ENCODE measurements around the gene PLAGL2. TPM values are rescaled to one million over a fixed set of nuclear protein-coding genes. Genes with fewer than 3 reads are reported as not detected.
A peak's percentile ranks its signal among the peaks of the same experiment; 100 is the strongest.

PLAGL2 gene
- total RNA-seq, 1 experiment from 2014 or later, result 44.4 TPM

DNA sequence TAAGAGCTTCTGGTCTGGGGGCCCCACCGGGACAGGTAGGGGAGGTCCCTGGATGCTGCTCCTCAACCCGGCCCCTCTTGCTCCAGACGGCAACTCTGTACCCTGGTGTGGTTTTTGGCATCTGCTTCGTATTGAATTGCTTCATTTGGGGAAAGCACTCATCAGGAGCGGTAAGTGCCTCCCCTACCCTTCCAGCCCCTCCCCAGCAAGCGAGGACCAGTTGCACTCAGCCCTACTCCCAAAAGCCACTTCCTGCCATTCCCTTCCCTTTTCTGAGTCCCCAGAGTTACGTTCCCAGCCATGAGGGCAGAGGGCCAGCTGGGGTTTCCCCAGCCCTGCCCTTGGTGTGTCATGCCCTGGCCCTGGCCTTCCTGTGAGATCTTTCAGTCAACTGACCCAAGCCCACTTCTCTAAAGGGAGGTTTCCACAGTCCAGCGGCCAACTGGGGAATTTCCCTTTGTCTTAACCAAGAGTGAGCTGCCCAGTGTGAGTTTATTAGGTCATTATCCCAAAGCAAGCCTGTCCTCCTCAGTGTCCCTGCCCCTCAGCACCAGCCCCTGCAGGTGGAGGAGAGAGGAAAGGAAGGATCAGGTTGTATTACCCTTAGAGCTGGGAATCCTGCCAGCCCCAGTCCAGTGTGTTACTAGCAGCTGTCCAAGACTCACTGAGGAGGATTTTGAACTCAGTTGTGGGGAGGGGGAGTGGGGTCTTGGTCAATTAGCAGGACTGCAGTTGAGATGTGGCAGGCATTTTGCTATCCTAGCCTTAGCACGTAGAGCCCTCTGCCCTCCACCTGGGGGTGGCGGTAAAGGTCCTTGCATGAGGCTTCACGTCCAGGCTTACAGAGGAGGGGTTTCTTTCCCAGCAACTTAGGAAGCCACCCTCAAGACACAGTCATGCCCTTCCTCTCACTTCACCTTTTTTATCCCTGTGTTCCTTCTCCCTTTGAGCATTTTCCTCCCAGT is 52.2 kb downstream of the PLAGL2 start:
- Histone ChIP-seq H2BK20ac (ENCODE audit: low read depth, low read length, poor library complexity, severe bottlenecking) (no peak overlapping the region), H2BK120ac (ENCODE audit: low read depth, low read length, poor library complexity, severe bottlenecking) (no peak overlapping the region)
- TF ChIP-seq, protein P1, sequence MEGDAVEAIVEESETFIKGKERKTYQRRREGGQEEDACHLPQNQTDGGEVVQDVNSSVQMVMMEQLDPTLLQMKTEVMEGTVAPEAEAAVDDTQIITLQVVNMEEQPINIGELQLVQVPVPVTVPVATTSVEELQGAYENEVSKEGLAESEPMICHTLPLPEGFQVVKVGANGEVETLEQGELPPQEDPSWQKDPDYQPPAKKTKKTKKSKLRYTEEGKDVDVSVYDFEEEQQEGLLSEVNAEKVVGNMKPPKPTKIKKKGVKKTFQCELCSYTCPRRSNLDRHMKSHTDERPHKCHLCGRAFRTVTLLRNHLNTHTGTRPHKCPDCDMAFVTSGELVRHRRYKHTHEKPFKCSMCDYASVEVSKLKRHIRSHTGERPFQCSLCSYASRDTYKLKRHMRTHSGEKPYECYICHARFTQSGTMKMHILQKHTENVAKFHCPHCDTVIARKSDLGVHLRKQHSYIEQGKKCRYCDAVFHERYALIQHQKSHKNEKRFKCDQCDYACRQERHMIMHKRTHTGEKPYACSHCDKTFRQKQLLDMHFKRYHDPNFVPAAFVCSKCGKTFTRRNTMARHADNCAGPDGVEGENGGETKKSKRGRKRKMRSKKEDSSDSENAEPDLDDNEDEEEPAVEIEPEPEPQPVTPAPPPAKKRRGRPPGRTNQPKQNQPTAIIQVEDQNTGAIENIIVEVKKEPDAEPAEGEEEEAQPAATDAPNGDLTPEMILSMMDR (conservative IDR thresholded peaks at IDR 0.05), result peak; percentile 79

More for the DNA sequence above, 52.2 kb downstream of the PLAGL2 start:
- Histone ChIP-seq H3K27me3 (ENCODE audit: insufficient read depth, low read length) (no peaks in the 10 kb centered on the region), H3K4me1 (ENCODE audit: insufficient read depth, low read length) (no peaks in the 10 kb centered on the region), H3K9ac (ENCODE audit: extremely low read depth, insufficient read length, low read length) (no peak overlapping the region), H3K79me1 (ENCODE audit: insufficient read depth, low read depth, low read length, poor library complexity, severe bottlenecking) (no peaks in the 10 kb centered on the region), H3T11ph (ENCODE audit: low read length) (no peak overlapping the region), H3K27ac (ENCODE audit: insufficient read length, low read depth, low read length) (no peak overlapping the region), H3K4ac (ENCODE audit: low read depth, low read length) (no peak overlapping the region), H4K91ac (ENCODE audit: insufficient read length, low read depth, low read length) (no peak overlapping the region), H2BK5ac (ENCODE audit: insufficient read length, low read length) (no peak overlapping the region), H3K56ac (ENCODE audit: insufficient read length, low read depth, low read length) (no peak overlapping the region), H4K20me1 (ENCODE audit: control insufficient read depth, insufficient read depth, insufficient read length) (no peaks in the 10 kb centered on the region), H2BK12ac (ENCODE audit: insufficient read length, low read depth, low read length) (no peak overlapping the region), H2BK15ac (ENCODE audit: low read depth, low read length) (no peak overlapping the region), H4K8ac (replicated peaks; ENCODE audit: insufficient read length, low read depth, low read length) (no peak overlapping the region), H3K18ac (ENCODE audit: insufficient read length, low read depth, low read length) (no peak overlapping the region), H3K14ac (ENCODE audit: insufficient read depth, low read length) (no peak overlapping the region), H3K9me3 (ENCODE audit: control insufficient read depth, low read depth, low read length) (no peaks in the 10 kb centered on the region), H3K4me2 (ENCODE audit: insufficient read depth, insufficient read length, low read length) (no peak overlapping the region), H2AFZ (ENCODE audit: low read length) (no peak overlapping the region), H3K23me2 (ENCODE audit: insufficient read length, low read depth, low read length, poor library complexity, severe bottlenecking) (no peaks in the 10 kb centered on the region), H3K79me2 (ENCODE audit: insufficient read depth, low read length) (no peaks in the 10 kb centered on the region), H4K5ac (ENCODE audit: insufficient read length, low read depth, low read length) (no peak overlapping the region), H3K23ac (ENCODE audit: insufficient read length, low read depth, low read length) (no peak overlapping the region), H2AK5ac (ENCODE audit: insufficient read length, low read length) (no peak overlapping the region)
- peaks cover 27 to 83% (median 67%) of the 10 kb centered on the region in 3 experiments for H3K36me3 Mint-ChIP-seq (ENCODE audit: insufficient read depth in 1 of 3, low read depth in 3 of 3)
- no CpG with 5 or more reads among the region's 11 CpGs for WGBS (ENCODE audit: extremely low coverage, insufficient read length, low lambda C conversion rate)
- peaks cover 2 to 7% of the 10 kb centered on the region in 2 experiments; a peak in 3 of 4 replicates for H3K4me1 Mint-ChIP-seq
- no peaks in the 10 kb centered on the region for H3K9me3 Mint-ChIP-seq
- peak overlapping the region; percentile 81 to 92 (median 89); a peak in 5 of 7 replicates for H3K27ac Mint-ChIP-seq
- no peak overlapping the region for H3K4me3 Mint-ChIP-seq
- DNase-seq, result peak; percentile 72
- no peaks in the 10 kb centered on the region for H3K27me3 Mint-ChIP-seq (ENCODE audit: low read depth)

All from H9 (cell line).